ENCODE data around the gene SHANK1.

GRCh38 chr19:50679177-50680125 lies 40.2 kb downstream of the SHANK1 start:
- TF ChIP-seq, protein P1, sequence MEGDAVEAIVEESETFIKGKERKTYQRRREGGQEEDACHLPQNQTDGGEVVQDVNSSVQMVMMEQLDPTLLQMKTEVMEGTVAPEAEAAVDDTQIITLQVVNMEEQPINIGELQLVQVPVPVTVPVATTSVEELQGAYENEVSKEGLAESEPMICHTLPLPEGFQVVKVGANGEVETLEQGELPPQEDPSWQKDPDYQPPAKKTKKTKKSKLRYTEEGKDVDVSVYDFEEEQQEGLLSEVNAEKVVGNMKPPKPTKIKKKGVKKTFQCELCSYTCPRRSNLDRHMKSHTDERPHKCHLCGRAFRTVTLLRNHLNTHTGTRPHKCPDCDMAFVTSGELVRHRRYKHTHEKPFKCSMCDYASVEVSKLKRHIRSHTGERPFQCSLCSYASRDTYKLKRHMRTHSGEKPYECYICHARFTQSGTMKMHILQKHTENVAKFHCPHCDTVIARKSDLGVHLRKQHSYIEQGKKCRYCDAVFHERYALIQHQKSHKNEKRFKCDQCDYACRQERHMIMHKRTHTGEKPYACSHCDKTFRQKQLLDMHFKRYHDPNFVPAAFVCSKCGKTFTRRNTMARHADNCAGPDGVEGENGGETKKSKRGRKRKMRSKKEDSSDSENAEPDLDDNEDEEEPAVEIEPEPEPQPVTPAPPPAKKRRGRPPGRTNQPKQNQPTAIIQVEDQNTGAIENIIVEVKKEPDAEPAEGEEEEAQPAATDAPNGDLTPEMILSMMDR (IDR thresholded peaks at IDR 0.05; ENCODE audit: insufficient read depth, low read length) = no peak
- no peak for TF ChIP-seq POLR2AphosphoS5 (IDR thresholded peaks at IDR 0.05; ENCODE audit: low read depth)

Measured in HL-60 (cell line).